ENCODE results near the gene MGAT4A. TPM values are rescaled to one million over a fixed set of nuclear protein-coding genes. Genes with fewer than 3 reads are reported as not detected.
A peak's percentile ranks its signal among the peaks of the same experiment; 100 is the strongest.

MGAT4A gene
- total RNA-seq, 1 donor from 2014 or later, result 5.6 TPM

GRCh38 chr2:98569915-98570314 lies 161.0 kb downstream of the MGAT4A start:
- ATAC-seq, result no peak

GRCh38 chr2:98569197-98569793 lies 161.6 kb downstream of the MGAT4A start:
- peak; percentile 21 for ATAC-seq

Other genes with a start within 250 kb of the MGAT4A start
- 11.9 TPM for gene COA5, start 122.6 kb downstream of the MGAT4A start, total RNA-seq
- gene UNC50, start 122.5 kb downstream of the MGAT4A start, total RNA-seq, result 22.6 TPM
- gene CRACDL, start 205.1 kb upstream of the MGAT4A start, total RNA-seq, result 6.6 TPM